ENCODE data around the gene TBX5.

TBX5 gene

DNA sequence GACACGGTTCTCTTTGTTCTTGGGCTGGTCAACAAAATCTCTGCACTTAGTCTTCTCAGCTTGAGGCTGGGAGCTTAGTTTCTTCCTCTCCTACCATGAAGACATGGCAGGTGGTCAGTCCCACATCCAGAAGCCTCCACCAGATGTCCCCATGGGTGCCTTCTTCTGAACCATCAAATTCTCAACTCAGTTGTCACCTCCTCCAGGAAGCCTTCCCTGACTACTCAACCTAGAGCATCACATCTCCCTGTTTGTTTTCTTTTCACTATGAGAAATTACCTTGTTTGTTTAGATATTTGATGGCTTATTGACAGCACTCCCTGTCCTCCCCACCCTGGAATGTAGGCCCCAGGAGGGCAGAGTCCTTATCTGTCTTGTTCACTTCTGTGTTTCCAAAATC, 84.4 kb downstream of the TBX5 start:
- no peak for DNase-seq (ENCODE audit: low read depth in 3 of 3, low spot score in 1 of 3)

DNA sequence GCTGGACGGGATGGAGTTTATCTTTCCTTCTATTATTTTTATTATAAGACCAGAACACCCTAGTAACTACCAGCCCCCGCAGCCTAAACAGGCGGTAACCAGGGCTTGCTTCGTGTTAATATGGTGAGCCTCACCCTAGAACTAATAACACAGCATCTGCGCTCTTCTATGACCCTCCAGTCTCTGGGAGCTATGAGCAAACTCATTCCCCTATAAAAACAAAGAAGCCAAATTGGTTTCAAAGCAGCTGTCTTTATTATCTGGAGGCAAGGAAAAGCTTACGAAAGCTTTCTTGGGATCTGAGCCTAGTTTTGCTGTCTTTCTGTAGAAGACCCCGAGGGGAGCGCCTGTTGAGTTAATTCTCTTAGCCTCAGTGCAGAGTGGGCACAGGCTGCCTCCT, 85.0 kb downstream of the TBX5 start:
- DNase-seq (ENCODE audit: low read depth in 3 of 3, low spot score in 1 of 3) = no peak

DNA sequence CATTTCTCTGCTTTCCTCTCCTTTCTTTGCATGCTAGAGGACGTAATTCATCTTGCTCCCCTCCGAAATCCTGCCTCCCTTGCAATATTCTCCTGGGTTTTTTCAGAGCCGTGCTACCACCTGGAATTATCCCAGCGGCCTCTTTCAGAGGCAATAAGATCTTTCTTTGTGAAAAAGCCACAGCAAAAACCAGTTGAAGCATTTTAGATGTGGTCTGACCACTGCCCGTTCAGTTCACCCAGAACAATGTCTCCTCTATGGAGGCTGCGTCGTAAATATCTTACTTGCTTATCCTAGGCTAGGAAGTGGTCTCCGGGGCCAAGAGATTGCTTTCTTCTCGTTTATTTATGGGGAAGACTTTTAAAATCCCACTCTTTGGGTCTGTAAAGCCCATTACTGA, 85.8 kb downstream of the TBX5 start:
- DNase-seq (ENCODE audit: low read depth in 3 of 3, low spot score in 1 of 3) = no peak

DNA sequence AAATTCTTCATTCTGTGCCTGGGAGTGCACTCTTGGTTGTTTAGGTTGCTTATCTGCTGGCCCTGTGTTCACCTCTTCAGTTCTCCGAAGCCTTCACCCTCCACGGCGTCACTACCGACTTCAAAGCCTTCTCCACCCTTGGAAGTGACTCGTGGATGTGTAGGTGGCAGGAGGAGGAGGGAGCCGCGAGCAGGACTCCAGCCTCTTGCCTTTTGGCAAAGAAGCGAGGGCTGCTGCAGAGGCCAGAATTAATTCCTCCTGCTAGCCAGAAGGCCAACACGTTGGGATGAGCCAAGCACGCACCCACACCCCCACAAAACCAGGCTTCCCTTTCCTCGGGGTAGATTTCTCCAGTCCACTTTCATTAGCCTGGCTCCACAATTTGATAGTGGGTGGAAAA, 86.5 kb downstream of the TBX5 start:
- no peak for DNase-seq (ENCODE audit: low read depth in 3 of 3, low spot score in 1 of 3)

DNA sequence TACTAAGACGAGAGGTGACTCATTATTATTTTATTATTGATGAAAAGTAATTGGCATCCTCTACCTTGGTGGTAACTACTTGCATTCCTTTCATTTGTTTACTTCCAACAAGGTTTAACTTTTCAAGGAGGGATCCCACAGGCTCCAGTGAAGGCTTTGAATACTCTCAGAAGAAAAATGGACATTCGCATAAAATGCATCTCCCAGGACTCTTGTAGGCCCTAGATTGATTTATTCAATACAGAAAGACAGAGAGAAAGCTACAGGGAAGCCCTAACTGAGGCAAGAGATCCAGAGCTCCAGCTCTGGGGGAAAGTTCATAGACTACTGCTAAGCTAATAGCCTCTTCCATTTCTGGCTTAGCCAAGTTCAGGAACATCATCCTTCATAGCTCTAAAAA, 87.0 kb downstream of the TBX5 start:
- DNase-seq (ENCODE audit: low read depth in 3 of 3, low spot score in 1 of 3) = no peak

DNA sequence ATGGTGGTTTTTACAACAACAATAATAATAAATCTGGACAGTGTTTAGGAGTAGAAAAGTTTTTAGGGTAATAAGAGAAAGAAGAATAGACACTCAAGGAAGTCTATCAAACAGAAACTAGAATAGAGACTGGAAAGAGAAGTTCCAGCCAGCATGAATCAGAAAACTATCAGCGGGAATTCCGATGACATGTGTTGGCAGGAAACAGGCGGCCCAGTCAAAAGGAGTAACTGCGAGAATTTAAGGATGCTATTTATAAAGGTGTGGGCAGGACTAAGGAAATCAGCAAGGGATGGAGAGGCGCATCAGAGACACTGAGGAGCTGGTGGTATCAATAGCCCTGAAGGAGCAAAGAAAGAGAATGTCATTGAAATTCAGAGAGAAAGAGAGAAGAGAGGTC, 89.9 kb downstream of the TBX5 start:
- DNase-seq (ENCODE audit: low read depth in 3 of 3, low spot score in 1 of 3) = no peak

DNA sequence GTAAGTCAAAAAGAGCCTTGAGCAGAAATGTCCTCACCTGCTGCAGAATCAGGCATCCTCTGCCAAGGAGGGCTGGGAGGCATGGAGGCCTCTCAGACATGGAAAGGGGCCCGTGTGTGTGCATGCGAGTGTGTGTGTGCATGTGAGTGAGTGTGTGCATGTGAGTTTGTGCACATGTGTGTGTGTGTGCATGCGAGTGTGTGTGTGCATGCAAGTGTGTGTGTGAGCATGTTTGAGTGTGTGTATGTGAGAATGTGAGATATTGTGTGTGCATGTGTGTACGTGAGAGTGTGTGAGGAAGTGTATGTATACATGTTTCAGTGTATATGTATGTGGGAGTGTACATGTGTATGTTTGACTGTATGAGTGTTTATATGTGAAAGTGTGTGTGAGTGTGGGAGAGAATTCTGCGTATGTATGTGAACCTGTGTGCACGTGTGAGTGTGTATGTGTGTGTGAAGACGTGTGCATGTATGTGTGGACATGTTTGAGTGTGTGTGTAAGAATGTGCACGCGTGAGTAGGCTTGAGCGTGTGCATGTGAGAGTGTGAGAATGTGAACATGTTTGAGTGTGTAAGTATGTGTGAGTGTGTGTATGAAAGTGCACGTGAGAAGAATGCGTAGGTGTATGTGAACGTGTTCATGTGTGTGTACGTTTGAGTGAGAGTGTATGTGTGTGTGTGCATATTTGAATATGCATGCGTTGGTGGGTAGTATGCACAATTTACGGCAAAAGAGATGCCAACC, 90.8 kb downstream of the TBX5 start:
- no peak for DNase-seq (ENCODE audit: low read depth in 3 of 3, low spot score in 1 of 3)

DNA sequence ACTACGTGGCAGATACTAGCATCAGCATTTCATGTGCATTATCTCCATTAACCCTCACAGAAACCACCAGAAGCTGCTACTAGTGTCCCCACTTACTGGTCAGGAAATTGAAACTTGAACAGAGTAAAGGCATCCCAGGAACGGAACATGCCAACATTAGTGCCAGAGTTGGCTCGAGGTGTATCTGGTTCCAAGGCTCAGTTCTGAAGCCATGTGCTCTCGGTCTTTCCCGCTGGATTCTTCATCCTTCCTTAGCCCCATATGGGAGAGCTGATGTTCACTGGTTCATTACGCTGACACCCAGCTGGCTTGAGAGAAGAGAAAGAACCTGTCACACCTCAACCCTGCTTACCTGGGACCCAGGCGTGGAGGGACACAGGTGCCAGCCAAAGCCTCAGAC, 91.5 kb downstream of the TBX5 start:
- no peak for DNase-seq (ENCODE audit: low read depth in 3 of 3, low spot score in 1 of 3)

DNA sequence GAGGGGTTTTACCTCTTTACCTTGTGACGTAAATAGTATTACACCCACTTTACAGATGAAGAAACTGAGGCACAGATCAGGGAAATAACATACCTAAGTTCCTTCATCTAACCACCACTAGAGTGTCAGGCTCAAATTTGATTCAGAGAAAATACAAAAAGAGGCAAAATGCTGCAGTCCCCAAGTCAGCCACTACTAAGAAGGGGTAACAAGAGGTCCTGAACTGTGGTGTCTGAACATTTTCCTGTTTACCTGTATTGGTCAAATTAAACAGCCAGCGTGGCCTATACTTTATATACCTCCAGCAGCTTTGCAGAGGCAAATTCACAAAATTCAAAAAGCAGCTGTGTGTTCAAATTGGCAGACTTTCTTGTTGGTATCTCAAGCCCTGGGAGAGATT, 92.0 kb downstream of the TBX5 start:
- DNase-seq (ENCODE audit: low read depth in 3 of 3, low spot score in 1 of 3) = no peak

DNA sequence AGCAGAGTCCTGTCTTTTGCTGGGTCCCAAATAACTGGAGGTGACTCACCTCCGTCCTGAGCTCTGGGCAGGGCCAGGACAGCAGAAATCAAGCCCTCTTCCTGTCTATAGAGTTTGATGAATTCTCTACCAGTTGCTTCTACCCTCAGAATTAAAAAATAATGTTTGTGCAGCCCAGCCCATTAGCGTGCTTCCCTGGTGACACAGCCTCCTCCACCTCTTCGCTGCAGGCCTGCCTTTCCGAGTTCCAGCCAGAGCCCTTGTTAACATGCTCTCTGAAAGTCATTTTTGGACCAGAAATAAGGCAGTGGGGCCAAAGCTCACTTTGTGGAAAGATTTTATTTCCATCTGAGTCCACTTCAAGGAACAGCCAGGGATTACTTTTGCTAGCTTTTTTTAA, 94.0 kb downstream of the TBX5 start:
- DNase-seq (ENCODE audit: low read depth in 3 of 3, low spot score in 1 of 3) = no peak

DNA sequence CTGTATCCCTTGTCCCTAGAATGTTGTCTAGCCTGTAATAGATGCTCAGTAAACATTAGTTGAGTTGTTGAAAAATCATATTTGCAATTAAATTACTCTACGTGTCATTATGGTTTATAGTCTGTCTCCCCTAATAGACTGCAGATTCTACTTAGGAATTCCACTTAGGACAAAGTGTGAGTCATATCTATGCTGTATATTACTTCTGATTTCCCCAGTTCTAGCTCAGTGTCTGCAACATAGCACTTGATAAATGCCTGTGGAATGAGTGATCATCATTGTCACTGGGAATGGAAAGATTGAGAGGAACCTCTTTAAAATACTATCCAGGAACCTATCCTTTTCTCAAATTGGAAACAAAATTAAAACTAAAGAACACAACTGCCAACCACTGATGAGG, 99.3 kb downstream of the TBX5 start:
- DNase-seq (ENCODE audit: low read depth in 3 of 3, low spot score in 1 of 3) = no peak

DNA sequence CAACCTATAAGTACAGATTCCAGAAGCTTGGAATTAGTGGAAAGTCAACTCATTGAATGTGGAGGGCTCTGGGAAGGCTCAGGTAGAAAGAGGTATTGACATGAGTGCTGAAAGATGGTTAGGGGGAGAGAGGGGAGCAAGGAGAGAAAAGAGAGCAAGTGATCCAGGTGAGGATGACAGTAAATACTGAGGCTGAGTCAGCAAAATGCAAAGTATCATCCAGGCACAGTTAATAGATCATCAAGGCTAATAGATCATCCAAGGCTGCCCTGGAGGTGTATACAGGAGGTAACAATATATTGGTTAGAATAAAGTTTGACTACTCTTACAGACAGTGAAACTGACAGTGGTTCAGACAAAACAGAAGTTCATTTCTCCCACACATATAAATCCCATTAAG, 100.5 kb downstream of the TBX5 start:
- no peak for DNase-seq (ENCODE audit: low read depth in 3 of 3, low spot score in 1 of 3)
